Activated CD4-positive, alpha-beta T cell treated with anti-CD3 and anti-CD28 coated beads, Interleukin-2, amount 50 U/mL, for 16 hours (primary cell): ENCODE measurements around the gene SAMD10.
A peak's percentile ranks its signal among the peaks of the same experiment; 100 is the strongest.
"Not testable (repeated sequence)": the region's sequence is repeated elsewhere in the genome, so short reads cannot be mapped to it uniquely, and the experiment has no call there.

ENCODE experiments used
- DNase-seq: peaks from one replicate; pipeline ENCODE4 v3.0.0-alpha.2; 2020

The SAMD10 gene

DNA sequence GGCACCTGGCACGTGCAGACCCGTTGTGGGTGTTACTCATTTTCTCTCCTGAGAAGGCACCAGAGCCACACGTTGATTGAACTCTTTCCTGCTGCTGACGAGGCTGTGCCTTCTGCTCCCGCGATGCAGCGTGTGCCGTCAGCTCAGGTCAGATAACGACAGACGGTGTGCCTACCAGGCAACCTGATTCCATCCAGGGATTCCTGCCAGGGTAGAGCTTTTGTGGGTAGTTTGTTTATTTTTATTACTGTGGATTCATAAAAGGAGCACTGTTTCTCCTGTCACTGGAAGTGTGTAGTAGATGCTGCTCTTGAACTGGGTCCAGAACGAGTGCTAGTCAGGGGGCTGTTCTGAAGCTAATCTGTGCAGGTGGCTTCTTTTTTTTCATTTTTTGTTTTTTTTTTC lies 22.2 kb upstream of the SAMD10 start:
- DNase-seq, result no peak

DNA sequence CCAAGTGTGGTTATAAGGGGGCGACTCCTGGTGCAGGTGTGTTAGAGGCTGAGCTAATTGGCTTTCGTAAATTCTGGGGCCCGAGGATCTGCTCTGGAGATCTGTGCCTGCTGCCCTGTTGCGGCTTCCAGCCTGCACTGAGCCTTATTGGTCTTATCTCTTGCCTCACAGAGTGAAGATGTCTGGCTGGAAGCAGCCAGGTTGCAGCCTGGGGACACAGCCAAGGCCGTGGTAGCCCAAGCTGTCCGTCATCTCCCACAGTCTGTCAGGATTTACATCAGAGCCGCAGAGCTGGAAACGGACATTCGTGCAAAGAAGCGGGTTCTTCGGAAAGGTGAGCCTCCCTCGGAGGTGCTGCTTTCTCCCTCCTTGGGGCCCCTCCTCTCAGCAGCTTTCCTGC lies 21.5 kb upstream of the SAMD10 start:
- DNase-seq, result no peak

DNA sequence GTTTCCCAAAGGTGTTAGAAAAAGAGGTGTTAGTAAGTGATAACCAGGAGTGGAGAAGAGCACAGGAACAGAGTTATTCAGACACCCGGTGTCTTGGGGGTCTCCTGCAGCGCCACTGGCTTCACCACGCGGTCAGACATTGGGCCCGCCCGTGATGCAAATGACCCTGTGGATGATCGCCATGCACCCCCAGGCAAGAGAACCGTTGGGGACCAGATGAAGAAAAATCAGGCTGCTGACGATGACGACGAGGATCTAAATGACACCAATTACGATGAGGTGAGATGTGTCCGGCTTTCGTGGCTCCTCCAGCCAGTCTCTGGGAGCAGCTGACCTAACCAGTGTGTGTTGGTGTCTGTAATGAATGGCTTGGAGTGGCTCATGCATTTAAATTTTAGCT lies 3.5 kb upstream of the SAMD10 start:
- DNase-seq, result no peak

- peak; percentile 97 for DNase-seq
Measured at GRCh38 chr20:63980806-63981728, 1.6 kb upstream of the SAMD10 start, which contains the start of gene PRPF6. Gene PRPF6 (plus strand): TSS chr20:63981132. CDS start chr20:63981246, 114 bp downstream.

- peak; percentile 60 for DNase-seq
Measured at GRCh38 chr20:63980317-63980805, 919 bp upstream of the SAMD10 start.

DNA sequence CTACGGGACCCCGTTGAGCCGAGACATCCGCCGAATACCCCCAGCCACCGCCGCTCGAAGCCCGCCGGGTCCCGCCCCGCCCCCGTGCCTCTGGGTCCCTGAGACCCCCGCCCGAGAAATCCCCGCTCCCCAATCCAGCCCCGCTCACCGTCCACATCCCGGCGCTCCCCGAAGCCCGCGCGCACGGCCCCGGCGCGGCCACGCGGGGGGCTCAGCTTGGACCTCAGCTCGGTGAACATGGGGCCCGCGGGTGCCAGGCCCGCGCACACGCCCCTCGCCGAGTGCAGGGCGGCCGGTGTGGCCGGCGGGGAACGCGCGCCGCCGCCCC lies 249 bp downstream of the SAMD10 start:
- no peak for DNase-seq

- peak; percentile 84 for DNase-seq
Measured at GRCh38 chr20:63978319-63979228, 868 bp downstream of the SAMD10 start.

GRCh38 chr20:63977739-63978276 lies 1.6 kb downstream of the SAMD10 start:
- DNase-seq, result peak; percentile 89

DNA sequence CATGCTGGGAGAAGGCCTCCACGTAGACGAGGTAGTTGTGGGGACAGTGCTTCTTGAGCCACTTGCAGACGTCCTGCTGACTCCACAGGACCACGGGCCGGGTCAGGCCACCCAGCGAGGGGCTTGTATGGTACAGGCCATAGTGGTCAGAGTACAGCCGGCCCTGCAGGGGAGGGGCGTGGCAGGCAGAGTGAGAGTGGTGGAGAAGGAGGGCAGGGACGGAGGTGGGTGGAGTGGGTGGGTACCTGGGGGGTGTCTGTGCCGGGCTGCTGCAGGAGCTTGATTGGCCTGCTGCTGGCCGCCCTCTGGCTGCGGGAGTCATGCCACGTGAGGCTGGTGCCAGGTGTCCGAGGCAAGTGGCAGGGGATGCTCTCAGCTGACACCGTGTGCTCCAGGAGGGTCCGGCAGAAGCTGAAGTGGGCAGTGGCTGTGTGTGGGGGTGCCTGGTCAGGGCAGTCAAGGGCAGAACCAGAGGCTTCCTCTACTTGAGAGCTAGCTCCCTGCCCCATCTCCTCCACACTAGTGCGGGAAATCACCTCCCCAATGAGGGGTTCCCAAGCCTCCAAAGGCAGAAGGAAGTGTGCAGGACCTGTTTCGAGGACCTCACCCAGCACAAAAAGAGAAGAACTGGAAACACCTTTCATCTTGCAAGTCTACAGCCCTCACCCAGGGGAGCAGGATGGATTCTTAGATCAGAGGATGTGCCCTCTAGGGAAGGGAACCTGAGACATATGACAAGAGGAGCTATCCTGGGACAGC lies 2.3 kb downstream of the SAMD10 start:
- DNase-seq, result no peak

- peak; percentile 44 for DNase-seq
Measured at GRCh38 chr20:63976511-63976910, 2.9 kb downstream of the SAMD10 start.

GRCh38 chr20:63974402-63975200 lies 4.8 kb downstream of the SAMD10 start:
- DNase-seq, result no peak

- peak; percentile 79 for DNase-seq
Measured at GRCh38 chr20:63973636-63974401, 5.6 kb downstream of the SAMD10 start.

DNA sequence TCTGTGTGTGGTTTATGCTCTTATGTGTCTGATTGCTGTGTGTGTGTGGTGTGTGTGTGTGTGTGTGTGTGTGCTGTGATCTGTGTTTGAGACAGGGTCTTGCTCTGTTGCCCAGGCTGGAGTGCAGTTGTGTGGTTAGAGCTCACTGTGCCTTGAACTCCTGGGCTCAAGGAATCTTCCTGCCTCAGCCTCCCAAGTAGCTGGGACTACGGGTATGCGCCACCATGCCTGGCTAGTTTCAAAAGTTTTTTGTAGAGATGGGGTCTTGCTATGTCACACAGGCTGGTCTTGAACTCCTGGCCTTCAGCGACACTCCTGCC lies 6.3 kb downstream of the SAMD10 start:
- no peak for DNase-seq

DNA sequence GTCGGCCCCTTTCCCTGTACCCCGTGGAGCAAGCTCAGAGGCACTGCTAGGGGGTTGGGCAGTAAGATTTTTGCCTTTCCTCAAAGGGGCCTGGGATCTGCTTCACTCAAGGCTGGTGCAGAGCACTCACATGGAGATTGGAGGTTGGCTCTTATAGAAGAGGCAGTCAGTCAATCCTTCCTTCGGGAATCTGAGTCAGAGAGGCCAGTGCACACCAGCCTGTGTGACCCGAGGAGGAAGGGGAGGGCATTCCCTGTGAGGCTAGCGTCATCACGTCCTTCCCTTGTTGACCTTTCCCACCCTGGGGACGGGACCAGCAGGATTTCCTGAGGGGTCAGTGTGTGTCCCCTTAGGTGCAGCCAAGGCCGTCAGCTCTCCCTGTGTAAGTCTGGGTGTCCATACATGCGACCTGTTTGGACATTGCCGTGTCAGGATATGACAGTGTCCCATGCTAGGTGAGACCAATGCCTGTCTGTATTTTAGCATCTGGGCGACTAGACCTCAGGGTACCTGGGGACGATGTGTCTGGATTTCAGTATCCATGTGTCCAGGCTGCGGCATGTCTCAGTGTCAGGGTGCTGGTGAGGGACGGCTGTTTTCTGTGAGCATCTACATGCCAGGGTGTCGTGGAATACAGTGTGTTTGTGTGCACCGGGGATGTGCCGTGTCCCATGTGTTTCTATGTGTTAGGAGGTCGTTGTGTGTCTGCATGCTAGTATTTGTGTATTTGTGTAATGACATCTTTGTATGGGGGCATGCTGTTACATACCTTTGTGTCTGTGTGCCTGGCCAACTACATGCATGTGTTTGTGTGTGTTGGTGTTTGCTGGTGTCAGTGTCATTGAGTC lies 6.9 kb downstream of the SAMD10 start:
- no peak for DNase-seq

- not testable (repeated sequence) for DNase-seq
Measured at GRCh38 chr20:63971960-63972311, 7.5 kb downstream of the SAMD10 start.

- no peak for DNase-seq
Measured at GRCh38 chr20:63970714-63971431, 8.6 kb downstream of the SAMD10 start.

DNA sequence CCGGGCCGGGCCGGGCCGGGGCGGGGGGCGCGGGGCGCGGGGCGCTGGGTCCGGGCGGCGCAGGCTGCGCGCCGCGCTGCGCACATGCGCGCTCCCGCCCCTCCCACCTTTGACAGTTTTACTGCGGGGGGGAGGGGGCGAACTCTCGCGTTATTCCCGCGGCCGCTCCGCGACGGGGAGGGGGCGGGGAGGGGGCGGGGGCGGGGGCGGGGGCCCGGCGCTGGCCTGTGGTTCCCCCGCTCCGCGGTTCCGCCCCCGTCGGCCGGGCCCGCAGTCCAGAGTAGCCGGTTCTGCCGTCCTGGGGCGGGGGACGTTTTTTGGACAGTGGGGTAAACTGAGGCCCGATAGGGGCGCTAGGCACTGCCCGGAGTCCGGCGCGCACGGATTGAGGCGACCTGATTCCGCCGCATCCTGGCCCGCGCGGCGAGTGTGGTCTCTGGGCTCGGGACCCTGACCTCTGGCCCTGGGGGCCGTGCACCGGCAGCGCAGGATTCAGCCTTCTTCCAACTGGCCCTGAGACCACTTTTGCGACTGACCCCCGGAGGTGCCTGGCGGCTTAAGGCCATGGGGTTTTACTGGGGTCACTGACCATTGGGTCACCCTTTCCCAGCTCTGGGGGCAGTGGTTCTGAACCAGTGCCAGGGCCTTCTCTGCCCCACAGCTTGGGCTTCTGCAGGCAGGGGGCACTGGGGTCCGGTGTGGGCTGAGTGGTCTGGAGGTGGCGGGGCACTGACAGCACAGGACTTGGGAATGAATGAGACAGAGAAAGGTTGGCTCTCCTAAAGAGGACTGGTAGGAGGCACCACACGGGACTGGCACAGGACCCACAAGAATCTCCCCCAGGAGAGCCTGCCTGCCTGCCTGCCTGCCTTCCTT lies 9.4 kb downstream of the SAMD10 start, which contains the start of gene ZNF512B:
TSS of gene ZNF512B (minus strand) at position 93 of the 876 bp plus-strand sequence. CDS start 1,980 bp downstream, outside the sequence.
- peak; percentile 76 for DNase-seq
